Body of pancreas (tissue), 4 donors: ENCODE data around the gene ATF2.

Experiments used
- POLR2A ChIP-seq, 3 donors: fragments of 450-650 bp; IDR thresholded peaks; one replicate each; pipeline ENCODE4 v1.6.1; 2016; ENCODE audit warnings: antibody characterized with exemption in 3 of 3, mild to moderate bottlenecking in 2 of 3
- TF ChIP-seq, protein P1 (sequence below), 7 experiments: fragments of 450-650 bp in 4 of 7; fragments of 200-600 bp in 3 of 7; sonication (generic) in 3 of 7; IDR thresholded peaks; one replicate each; pipeline ENCODE4 v1.5.1; 2016 to 2019; ENCODE audit warnings: antibody characterized with exemption in 7 of 7

DNA sequence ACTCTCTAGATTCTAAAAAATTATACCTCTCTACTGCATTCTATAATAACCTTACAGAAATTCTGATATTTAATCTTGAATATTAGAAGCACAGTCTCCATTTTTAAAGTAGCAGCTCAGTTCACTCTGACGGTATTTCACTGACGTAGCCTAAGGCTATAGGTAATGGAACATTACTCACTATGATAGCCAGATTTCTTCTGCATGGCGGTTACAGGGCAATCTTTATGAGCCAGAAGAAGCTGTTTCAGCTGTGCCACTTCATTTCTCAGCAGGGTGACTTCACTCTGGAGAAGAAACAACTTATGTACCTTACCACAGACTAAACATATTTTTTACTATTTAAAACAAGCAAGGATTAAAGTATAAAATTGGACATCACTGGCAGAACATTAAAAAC, 87.5 kb downstream of the ATF2 start:
- TF ChIP-seq, protein P1, sequence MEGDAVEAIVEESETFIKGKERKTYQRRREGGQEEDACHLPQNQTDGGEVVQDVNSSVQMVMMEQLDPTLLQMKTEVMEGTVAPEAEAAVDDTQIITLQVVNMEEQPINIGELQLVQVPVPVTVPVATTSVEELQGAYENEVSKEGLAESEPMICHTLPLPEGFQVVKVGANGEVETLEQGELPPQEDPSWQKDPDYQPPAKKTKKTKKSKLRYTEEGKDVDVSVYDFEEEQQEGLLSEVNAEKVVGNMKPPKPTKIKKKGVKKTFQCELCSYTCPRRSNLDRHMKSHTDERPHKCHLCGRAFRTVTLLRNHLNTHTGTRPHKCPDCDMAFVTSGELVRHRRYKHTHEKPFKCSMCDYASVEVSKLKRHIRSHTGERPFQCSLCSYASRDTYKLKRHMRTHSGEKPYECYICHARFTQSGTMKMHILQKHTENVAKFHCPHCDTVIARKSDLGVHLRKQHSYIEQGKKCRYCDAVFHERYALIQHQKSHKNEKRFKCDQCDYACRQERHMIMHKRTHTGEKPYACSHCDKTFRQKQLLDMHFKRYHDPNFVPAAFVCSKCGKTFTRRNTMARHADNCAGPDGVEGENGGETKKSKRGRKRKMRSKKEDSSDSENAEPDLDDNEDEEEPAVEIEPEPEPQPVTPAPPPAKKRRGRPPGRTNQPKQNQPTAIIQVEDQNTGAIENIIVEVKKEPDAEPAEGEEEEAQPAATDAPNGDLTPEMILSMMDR (IDR thresholded peaks at IDR 0.05) = no peak
- TF ChIP-seq POLR2A (IDR thresholded peaks at IDR 0.05) = no peak
